Keratinocyte (primary cell): Measurements from ENCODE around the gene FAM120A.

Experiments
- EZH2 ChIP-seq: IDR thresholded peaks from one replicate; pipeline ENCODE4 v1.6.1; 2012; ENCODE audit warnings: inconsistent platforms, mild to moderate bottlenecking, low read length, moderate library complexity
- TF ChIP-seq, protein P1 (sequence below), 3 experiments: IDR thresholded peaks in 1 of 3; conservative IDR thresholded peaks in 1 of 3; optimal IDR thresholded peaks in 1 of 3; 2 replicates in 2 of 3; 3 replicates in 1 of 3; pipeline versions ENCODE3 to v1.5.1; 2011; ENCODE audit warnings: low read length in 3 of 3, mild to moderate bottlenecking in 3 of 3, moderate library complexity in 2 of 3, control low read depth in 1 of 3, inconsistent platforms in 1 of 3; ENCODE audit not compliant: insufficient read depth in 2 of 3; ENCODE audit errors: extremely low read depth in 1 of 3

DNA sequence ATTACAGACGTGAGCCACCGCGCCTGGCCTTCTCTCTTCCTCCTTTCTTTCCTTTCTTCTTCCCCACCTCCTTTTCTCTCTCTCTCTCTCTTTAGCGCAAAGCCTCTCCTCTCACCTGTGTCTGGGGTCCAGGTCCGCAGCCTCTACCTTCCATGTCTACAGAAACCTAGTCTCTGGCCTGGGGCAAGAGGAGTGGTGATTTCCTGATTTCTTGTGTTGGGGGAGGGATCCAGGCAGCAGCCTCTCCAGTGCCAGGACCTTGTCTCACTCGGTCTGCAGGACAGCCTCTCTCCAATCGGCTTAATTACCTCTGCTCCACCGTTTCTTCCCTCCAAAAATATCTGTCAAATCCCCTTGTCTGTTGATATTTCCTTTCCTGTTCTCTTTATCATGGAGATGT lies 16.1 kb upstream of the FAM120A start:
- TF ChIP-seq, protein P1, sequence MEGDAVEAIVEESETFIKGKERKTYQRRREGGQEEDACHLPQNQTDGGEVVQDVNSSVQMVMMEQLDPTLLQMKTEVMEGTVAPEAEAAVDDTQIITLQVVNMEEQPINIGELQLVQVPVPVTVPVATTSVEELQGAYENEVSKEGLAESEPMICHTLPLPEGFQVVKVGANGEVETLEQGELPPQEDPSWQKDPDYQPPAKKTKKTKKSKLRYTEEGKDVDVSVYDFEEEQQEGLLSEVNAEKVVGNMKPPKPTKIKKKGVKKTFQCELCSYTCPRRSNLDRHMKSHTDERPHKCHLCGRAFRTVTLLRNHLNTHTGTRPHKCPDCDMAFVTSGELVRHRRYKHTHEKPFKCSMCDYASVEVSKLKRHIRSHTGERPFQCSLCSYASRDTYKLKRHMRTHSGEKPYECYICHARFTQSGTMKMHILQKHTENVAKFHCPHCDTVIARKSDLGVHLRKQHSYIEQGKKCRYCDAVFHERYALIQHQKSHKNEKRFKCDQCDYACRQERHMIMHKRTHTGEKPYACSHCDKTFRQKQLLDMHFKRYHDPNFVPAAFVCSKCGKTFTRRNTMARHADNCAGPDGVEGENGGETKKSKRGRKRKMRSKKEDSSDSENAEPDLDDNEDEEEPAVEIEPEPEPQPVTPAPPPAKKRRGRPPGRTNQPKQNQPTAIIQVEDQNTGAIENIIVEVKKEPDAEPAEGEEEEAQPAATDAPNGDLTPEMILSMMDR (optimal IDR thresholded peaks at IDR 0.05 in 1 of 3, IDR thresholded peaks at IDR 0.05 in 1 of 3, conservative IDR thresholded peaks at IDR 0.05 in 1 of 3; ENCODE audit: extremely low read depth in 1 of 3, insufficient read depth in 2 of 3, low read length in 3 of 3) = no peak
- TF ChIP-seq EZH2 = no peak
